NT2/D1 (cell line): ENCODE data around the gene PADI4.

ENCODE experiments used
- SUZ12 ChIP-seq: IDR thresholded peaks from 2 replicates; pipeline ENCODE4 v1.6.1; 2011; ENCODE audit not compliant: insufficient read length, insufficient read depth; ENCODE audit errors: extremely low read depth
- YY1 ChIP-seq: IDR thresholded peaks from 2 replicates; pipeline ENCODE4 v1.6.1; 2011; ENCODE audit not compliant: insufficient read length, insufficient read depth
- ZNF274 ChIP-seq: IDR thresholded peaks from 2 replicates; pipeline ENCODE4 v1.6.1; 2011; ENCODE audit warnings: mild to moderate bottlenecking, low read depth, low read length

- TF ChIP-seq YY1 (no peak), ZNF274 (no peak), SUZ12 (no peak)
Observed at GRCh38 chr1:17313530-17314309, 5.7 kb downstream of the PADI4 start.
